Endothelial cell of umbilical vein (primary cell): Measurements from ENCODE around the gene ATP6V1B1. TPM values are rescaled to one million over a fixed set of nuclear protein-coding genes. Genes with fewer than 3 reads are reported as not detected.
A peak's percentile ranks its signal among the peaks of the same experiment; 100 is the strongest.

Source experiments
- BruUV-seq: library from RNA; stranded (reverse); fragments of 400-500 nt; replicated peaks from 2 replicates; lab custom pipeline; 2021; lab: Mats Ljungman, UMichigan
- CTCF ChIA-PET: fragments of 300-600, 350-600 bp; sonication (Branson Sonifier 250); formaldehyde crosslinking; loops from one replicate; lab custom pipeline; 2021; ENCODE audit warnings: antibody characterized with exemption, inconsistent platforms; lab: Charles Lee
- POLR2A ChIA-PET: fragments of 300-600, 350-600 bp; sonication (Branson Sonifier 250); formaldehyde crosslinking; loops from one replicate; lab custom pipeline; 2021; ENCODE audit warnings: antibody characterized with exemption, inconsistent platforms; lab: Charles Lee
- DNase-seq: peaks from one replicate; pipeline ENCODE4 v3.0.0-alpha.2; 2011; ENCODE audit warnings: low read depth, low spot score
- FAIRE-seq: peaks from 2 replicates; lab custom pipeline; 2011; peaks lifted over from hg19 to GRCh38; lab: Jason Lieb, UNC
- H2AFZ ChIP-seq: 2 replicates; pipeline ENCODE4 v1.6.0; 2012; ENCODE audit warnings: low read depth, low read length, control low read depth, inconsistent platforms
- H3K27ac ChIP-seq: 2 replicates; pipeline ENCODE4 v1.5.1; 2011; ENCODE audit warnings: low read depth, mild to moderate bottlenecking, control low read depth, low read length, moderate library complexity; ENCODE audit not compliant: insufficient read depth
- H3K27me3 ChIP-seq, 2 experiments: 2 replicates each; pipeline versions ENCODE4 v1.6.0 to v1.6.1; 2011; ENCODE audit warnings: low read length in 2 of 2, mixed read lengths in 1 of 2; ENCODE audit not compliant: control insufficient read depth in 2 of 2, insufficient read depth in 2 of 2
- H3K36me3 ChIP-seq, 2 experiments: 2 replicates in 1 of 2; 3 replicates in 1 of 2; pipeline ENCODE4 v1.5.1; 2011; ENCODE audit warnings: low read length in 2 of 2, mild to moderate bottlenecking in 1 of 2, moderate library complexity in 1 of 2; ENCODE audit not compliant: control insufficient read depth in 2 of 2, insufficient read depth in 2 of 2; ENCODE audit errors: extremely low read depth in 1 of 2
- H3K4me1 ChIP-seq: 3 replicates; pipeline ENCODE4 v1.5.1; 2011; ENCODE audit warnings: mild to moderate bottlenecking, low read length; ENCODE audit not compliant: control insufficient read depth, insufficient read depth; ENCODE audit errors: extremely low read depth
- H3K4me2 ChIP-seq: 2 replicates; pipeline ENCODE4 v1.6.1; 2011; ENCODE audit warnings: low read length, control low read depth, mixed read lengths; ENCODE audit not compliant: insufficient read depth
- H3K4me3 ChIP-seq, 3 experiments: fragments of 200-600 bp in 1 of 3; sonication (generic), shearing (Covaris generic) in 1 of 3; replicated peaks in 1 of 3; 2 replicates each; pipeline ENCODE4 v1.5.1; 2011 to 2016; ENCODE audit warnings: control low read depth in 3 of 3, low read length in 3 of 3, mild to moderate bottlenecking in 2 of 3, inconsistent platforms in 1 of 3, low read depth in 1 of 3, moderate library complexity in 1 of 3; ENCODE audit not compliant: insufficient read depth in 1 of 3
- H3K79me2 ChIP-seq: 2 replicates; pipeline ENCODE4 v1.6.0; 2012; ENCODE audit warnings: low read length, inconsistent platforms; ENCODE audit not compliant: control insufficient read depth, insufficient read depth
- H3K9ac ChIP-seq: replicated peaks from 2 replicates; pipeline ENCODE3; 2011; ENCODE audit warnings: low read length, control low read depth; ENCODE audit not compliant: insufficient read depth; ENCODE audit errors: extremely low read depth
- H3K9me1 ChIP-seq: replicated peaks from 3 replicates; pipeline ENCODE4 v1.6.0; 2011; ENCODE audit warnings: mild to moderate bottlenecking, low read length; ENCODE audit not compliant: control insufficient read depth, insufficient read depth; ENCODE audit errors: extremely low read depth
- H3K9me3 ChIP-seq: replicated peaks from 2 replicates; pipeline ENCODE4 v1.5.1; 2012; ENCODE audit warnings: low read length, inconsistent platforms; ENCODE audit not compliant: control insufficient read depth, insufficient read depth
- H4K20me1 ChIP-seq: replicated peaks from 2 replicates; pipeline ENCODE3; 2011; ENCODE audit warnings: mild to moderate bottlenecking, low read length; ENCODE audit not compliant: control insufficient read depth, insufficient read depth; ENCODE audit errors: extremely low read depth
- EZH2 ChIP-seq: IDR thresholded peaks from 2 replicates; pipeline ENCODE4 v1.6.1; 2012; ENCODE audit warnings: borderline replicate concordance, low read depth, mild to moderate bottlenecking, moderate library complexity, low read length, inconsistent platforms; ENCODE audit not compliant: severe bottlenecking
- FOS ChIP-seq: IDR thresholded peaks from 2 replicates; pipeline ENCODE4 v1.6.1; 2011; ENCODE audit warnings: mild to moderate bottlenecking, low read length, moderate library complexity, borderline replicate concordance; ENCODE audit not compliant: insufficient read depth
- GATA2 ChIP-seq: IDR thresholded peaks from 2 replicates; pipeline ENCODE4 v1.7.0; 2011; ENCODE audit warnings: low read depth, mild to moderate bottlenecking, moderate library complexity, mixed read lengths, low read length; ENCODE audit not compliant: insufficient read length, insufficient read depth
- JUN ChIP-seq: IDR thresholded peaks from 2 replicates; pipeline ENCODE4 v1.6.1; 2011; ENCODE audit warnings: borderline replicate concordance, low read depth; ENCODE audit not compliant: insufficient read length, insufficient read depth
- MYC ChIP-seq: IDR thresholded peaks from one replicate; pipeline ENCODE4 v1.6.1; 2011; ENCODE audit warnings: mild to moderate bottlenecking, low read depth, low read length
- POLR2A ChIP-seq: IDR thresholded peaks from 2 replicates; pipeline ENCODE4 v1.6.1; 2012; ENCODE audit warnings: low read depth, mild to moderate bottlenecking, control low read depth, low read length
- POLR2AphosphoS5 ChIP-seq: IDR thresholded peaks from 2 replicates; pipeline ENCODE4 v1.6.1; 2012; ENCODE audit warnings: low read depth, mild to moderate bottlenecking, control low read depth, low read length, moderate library complexity; ENCODE audit not compliant: insufficient read depth
- dilution Hi-C: fragments of 300-500 bp; cut with MboI; formaldehyde crosslinking; loops from one replicate; pipeline ENCODE4 v1.15.0; 2019; ENCODE audit warnings: low sequenced_read_pairs; ENCODE audit not compliant: extremely low pct_ligation_motif_present
- intact Hi-C: fragments of 100-400 bp; cut with micrococcal nuclease; formaldehyde crosslinking; loops from one replicate; pipeline ENCODE4 v1.10.0; 2022
- polyA plus RNA-seq, 4 experiments: library from polyadenylated mRNA; depleted of rRNA in 3 of 4; stranded (reverse) in 3 of 4; unstranded in 1 of 4; fragments of >200 nt; gene quantifications; 2 replicates each; pipeline versions ENCODE4 v1.2.1 to v1.2.3, GENCODE V29; 2011 to 2012; ENCODE audit warnings: missing spikeins in 1 of 4
- total RNA-seq: library from RNA; stranded (reverse); gene quantifications from 2 replicates; pipeline ENCODE4 v1.2.3, GENCODE V29; 2021
- TF ChIP-seq, protein P1 (sequence below), 2 donors: IDR thresholded peaks; 1 replicate in 1 of 2; 2 replicates in 1 of 2; pipeline ENCODE4 v1.5.1; 2011; ENCODE audit warnings: low read length in 2 of 2, mild to moderate bottlenecking in 2 of 2, moderate library complexity in 2 of 2, control low read depth in 1 of 2, inconsistent platforms in 1 of 2, low read depth in 1 of 2; ENCODE audit not compliant: insufficient read depth in 1 of 2; ENCODE audit errors: extremely low read depth in 1 of 2
- TF ChIP-seq, protein P2 (sequence below): IDR thresholded peaks from 2 replicates; pipeline ENCODE4 v1.6.1; 2011; ENCODE audit not compliant: insufficient read depth, insufficient read length

ATP6V1B1 gene
- total and polyA plus RNA-seq, 2 donors (not counting 3 experiments of a cell fraction or from before 2014, with no cell fraction given) = 0.77 TPM; not detected in 1

DNA sequence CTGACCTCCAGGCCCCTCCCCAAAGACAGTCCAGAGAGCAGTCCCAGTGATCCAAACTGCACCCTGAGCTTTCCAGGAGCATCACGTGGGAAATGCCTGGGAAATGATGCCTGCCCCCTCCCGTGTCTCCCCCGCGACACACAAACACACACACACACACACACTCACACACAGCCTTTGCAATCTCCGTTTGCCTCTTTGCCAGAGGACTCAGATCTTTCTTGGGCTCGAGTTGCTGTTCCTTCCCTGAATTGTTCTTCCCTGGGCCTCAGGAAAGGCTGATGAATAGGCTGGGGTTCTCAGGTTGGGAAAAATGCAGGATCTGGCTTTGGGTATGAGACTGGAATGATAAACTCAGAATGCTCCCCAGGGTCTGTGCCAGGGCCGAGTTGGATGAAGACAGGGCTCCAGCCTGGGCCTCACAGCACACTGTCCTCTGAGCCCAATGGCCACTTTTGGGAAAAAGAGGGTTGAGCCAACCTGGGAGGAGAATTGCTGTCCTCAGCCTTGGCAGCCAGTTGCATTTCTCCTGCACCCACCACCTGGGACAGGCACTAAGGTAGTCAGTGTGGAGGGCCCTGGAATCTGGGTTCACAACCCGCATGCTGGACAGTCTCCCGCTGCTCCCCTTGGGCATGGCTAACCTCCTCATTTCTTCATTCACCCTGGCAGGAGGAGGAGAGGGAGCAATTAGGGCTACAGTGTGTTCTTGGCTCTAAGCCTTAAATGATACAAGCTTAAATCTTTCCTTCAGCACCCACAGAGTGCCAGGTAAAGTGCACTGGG lies 43.9 kb upstream of the ATP6V1B1 start:
- DNase-seq (peak; percentile 64), FAIRE-seq (no peak)
- intact Hi-C loops = no loop called here
- TF ChIP-seq FOS (no peak), EZH2 (no peak), POLR2A (no peak), GATA2 (no peak), POLR2AphosphoS5 (no peak), MYC (no peak), JUN (no peak)
- TF ChIP-seq, protein P1, sequence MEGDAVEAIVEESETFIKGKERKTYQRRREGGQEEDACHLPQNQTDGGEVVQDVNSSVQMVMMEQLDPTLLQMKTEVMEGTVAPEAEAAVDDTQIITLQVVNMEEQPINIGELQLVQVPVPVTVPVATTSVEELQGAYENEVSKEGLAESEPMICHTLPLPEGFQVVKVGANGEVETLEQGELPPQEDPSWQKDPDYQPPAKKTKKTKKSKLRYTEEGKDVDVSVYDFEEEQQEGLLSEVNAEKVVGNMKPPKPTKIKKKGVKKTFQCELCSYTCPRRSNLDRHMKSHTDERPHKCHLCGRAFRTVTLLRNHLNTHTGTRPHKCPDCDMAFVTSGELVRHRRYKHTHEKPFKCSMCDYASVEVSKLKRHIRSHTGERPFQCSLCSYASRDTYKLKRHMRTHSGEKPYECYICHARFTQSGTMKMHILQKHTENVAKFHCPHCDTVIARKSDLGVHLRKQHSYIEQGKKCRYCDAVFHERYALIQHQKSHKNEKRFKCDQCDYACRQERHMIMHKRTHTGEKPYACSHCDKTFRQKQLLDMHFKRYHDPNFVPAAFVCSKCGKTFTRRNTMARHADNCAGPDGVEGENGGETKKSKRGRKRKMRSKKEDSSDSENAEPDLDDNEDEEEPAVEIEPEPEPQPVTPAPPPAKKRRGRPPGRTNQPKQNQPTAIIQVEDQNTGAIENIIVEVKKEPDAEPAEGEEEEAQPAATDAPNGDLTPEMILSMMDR (IDR thresholded peaks at IDR 0.05; ENCODE audit: extremely low read depth in 1 of 2, insufficient read depth in 1 of 2, low read depth in 1 of 2, low read length in 2 of 2) = no peak
- TF ChIP-seq, protein P2, sequence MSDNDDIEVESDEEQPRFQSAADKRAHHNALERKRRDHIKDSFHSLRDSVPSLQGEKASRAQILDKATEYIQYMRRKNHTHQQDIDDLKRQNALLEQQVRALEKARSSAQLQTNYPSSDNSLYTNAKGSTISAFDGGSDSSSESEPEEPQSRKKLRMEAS = no peak
- ChIA-PET POLR2A (no interaction called here), CTCF (interaction anchor here (2.2 kb wide), 1 partner anchor 56 kb away, joined by 9 read pairs; no protein-coding TSS in a partner anchor)
- dilution Hi-C loops = no loop called here
- Histone ChIP-seq H4K20me1 (no peaks in the 10 kb centered on the region), H3K9me3 (no peaks in the 10 kb centered on the region), H2AFZ (no peak overlapping the region), H3K9me1 (no peaks in the 10 kb centered on the region), H3K9ac (no peak overlapping the region), H3K27ac (no peak overlapping the region), H3K4me3 (no peak overlapping the region), H3K79me2 (no peaks in the 10 kb centered on the region), H3K4me1 (peaks cover 8% of the 10 kb centered on the region), H3K27me3 (peaks cover 87 to 100% of the 10 kb centered on the region in 2 experiments), H3K4me2 (no peak overlapping the region), H3K36me3 (no peaks in the 10 kb centered on the region)
- BruUV-seq = no TSS peak
